ENCODE results near the gene PIGK. TPM values are rescaled to one million over a fixed set of nuclear protein-coding genes. Genes with fewer than 3 reads are reported as not detected.
"Not testable (repeated sequence)": the region's sequence is repeated elsewhere in the genome, so short reads cannot be mapped to it uniquely, and the experiment has no call there.

PIGK gene
- total RNA-seq, 1 experiment from 2014 or later: 22.9 TPM

DNA sequence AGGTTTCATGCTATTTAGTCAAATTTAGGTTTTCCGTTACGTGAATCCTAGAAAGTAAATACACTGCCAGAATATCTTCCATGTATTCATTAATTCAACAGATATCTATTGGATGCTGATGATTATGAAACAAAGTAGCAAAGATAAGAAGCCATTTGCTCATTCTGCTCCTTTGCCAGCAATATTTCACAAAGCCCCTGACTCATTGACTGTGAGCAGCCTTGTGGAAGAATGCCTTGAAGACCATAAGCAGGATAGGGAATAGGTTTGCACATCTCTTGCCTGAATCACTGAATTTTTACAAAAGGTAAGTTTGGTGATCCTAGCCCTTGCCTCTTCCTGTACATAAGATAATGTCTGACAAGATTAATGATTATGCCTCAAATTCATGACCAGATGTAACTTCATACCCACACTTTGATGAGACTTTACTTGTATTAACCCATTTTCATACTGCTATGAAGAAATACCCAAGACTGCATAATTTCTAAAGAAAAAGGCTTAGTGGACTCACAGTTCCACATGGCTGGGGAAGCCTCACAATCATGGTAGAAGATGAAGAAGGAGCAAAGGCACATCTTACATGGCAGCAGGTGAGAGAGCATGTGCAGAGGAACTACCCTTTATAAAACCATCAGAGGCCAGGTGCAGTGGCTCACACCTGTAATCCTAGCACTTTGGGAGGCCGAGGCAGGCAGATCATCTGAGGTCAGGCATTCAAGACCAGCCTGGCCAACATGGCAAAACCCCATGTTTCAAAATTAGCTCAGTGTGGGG is 1.6 kb upstream of the PIGK start:
- no peaks in the 10 kb centered on the region for H3K36me3 Mint-ChIP-seq (ENCODE audit: insufficient read depth, unreplicated experiment)
- BruUV-seq (replicated peaks): no TSS peak
- no peaks in the 10 kb centered on the region for H3K9me3 Mint-ChIP-seq (ENCODE audit: unreplicated experiment)
- TF ChIP-seq CTCF (IDR thresholded peaks at IDR 0.05; ENCODE audit: unreplicated experiment): no peak
- ChIA-PET CTCF (interaction anchor here (1.7 kb wide), 1 partner anchor 313 kb away, joined by 4 read pairs; no protein-coding TSS in a partner anchor), POLR2A (interaction anchor here (0.6 to 2.5 kb wide), 4 partner anchors 16 to 950 kb away, joined by 3 to 8 read pairs (median 4); no protein-coding TSS in a partner anchor)
- peak overlapping the region; percentile 52 for H3K4me3 Mint-ChIP-seq (ENCODE audit: unreplicated experiment)
- intact Hi-C loops (cut with micrococcal nuclease): no loop called here
- peak; percentile 72 for DNase-seq (ENCODE audit: unreplicated experiment)
- H3K27me3 Mint-ChIP-seq (ENCODE audit: insufficient read depth, unreplicated experiment): no peaks in the 10 kb centered on the region
- H3K4me1 Mint-ChIP-seq (ENCODE audit: insufficient read depth, unreplicated experiment): peaks cover 23% of the 10 kb centered on the region
- H3K27ac Mint-ChIP-seq (ENCODE audit: low read depth, unreplicated experiment): no peak overlapping the region

- Mint-ChIP-seq H3K27ac (ENCODE audit: low read depth, unreplicated experiment) (peak overlapping the region; percentile 77), H3K9me3 (ENCODE audit: unreplicated experiment) (no peaks in the 10 kb centered on the region), H3K4me3 (ENCODE audit: unreplicated experiment) (peak overlapping the region; percentile 94), H3K36me3 (ENCODE audit: insufficient read depth, unreplicated experiment) (no peaks in the 10 kb centered on the region), H3K4me1 (ENCODE audit: insufficient read depth, unreplicated experiment) (peaks cover 30% of the 10 kb centered on the region), H3K27me3 (ENCODE audit: insufficient read depth, unreplicated experiment) (no peaks in the 10 kb centered on the region)
- no peak for DNase-seq (ENCODE audit: unreplicated experiment)
- TSS peak; percentile 57 for BruUV-seq (replicated peaks)
- intact Hi-C loops (cut with micrococcal nuclease): loop anchor here (2.0 kb wide), 2 partner anchors 314 to 464 kb away; partner anchors contain the start of gene ZZZ3
- no peak for TF ChIP-seq CTCF (IDR thresholded peaks at IDR 0.05; ENCODE audit: unreplicated experiment)
- POLR2A ChIA-PET: interaction anchor here (0.6 to 2.5 kb wide), 9 partner anchors 8 to 1432 kb away, joined by 3 to 8 read pairs (median 3); partner anchors contain the start of gene RABGGTB
- CTCF ChIA-PET: interaction anchor here (1.7 kb wide), 1 partner anchor 315 kb away, joined by 4 read pairs; no protein-coding TSS in a partner anchor
Observed at GRCh38 chr1:77218477-77219165, 609 bp downstream of the PIGK start.

DNA sequence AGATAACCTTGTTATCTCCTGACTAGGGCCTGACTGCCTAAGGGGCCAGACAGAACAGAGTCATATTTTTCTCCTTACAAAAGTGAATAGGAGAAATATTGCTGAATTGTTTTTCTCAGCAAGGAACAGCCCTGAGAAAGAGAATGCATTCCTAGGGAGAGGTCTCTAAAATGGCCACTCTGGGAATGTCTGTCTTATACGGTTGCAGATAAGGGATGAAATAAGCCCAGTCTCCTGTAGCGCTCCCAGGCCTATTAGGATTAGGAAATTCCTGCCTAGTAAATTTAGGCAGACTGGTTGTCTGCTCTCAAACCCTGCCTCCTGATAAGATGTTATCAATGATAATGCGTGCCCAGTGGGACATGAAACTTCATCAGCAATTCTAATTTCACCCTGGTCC is 15.2 kb downstream of the PIGK start:
- H3K4me1 Mint-ChIP-seq (ENCODE audit: insufficient read depth, unreplicated experiment): not testable (repeated sequence)

DNA sequence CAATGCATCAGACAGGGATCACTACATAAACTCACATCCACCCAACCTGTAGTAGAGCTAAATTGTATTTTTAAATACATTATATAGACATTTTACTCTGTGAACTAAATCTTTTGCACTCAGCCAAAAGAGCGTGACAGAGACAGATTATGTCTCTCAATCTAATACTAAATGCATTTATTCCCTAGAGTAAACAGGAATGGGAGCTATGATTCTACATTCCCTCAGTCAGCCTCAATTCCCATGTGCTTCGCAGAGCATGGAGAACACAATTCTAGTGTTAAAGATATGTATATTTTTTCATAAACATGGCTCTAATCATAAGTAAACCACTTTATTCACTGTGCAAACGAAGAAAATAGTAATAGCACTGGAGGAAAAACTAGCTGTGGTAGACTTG is 16.5 kb downstream of the PIGK start:
- ChIA-PET POLR2A (interaction anchor here (1.1 kb wide), 1 partner anchor 16 kb away, joined by 3 read pairs; no protein-coding TSS in a partner anchor), CTCF (interaction anchor here (0.6 to 1.5 kb wide), 3 partner anchors 10 to 330 kb away, joined by 3 to 5 read pairs (median 4); no protein-coding TSS in a partner anchor)
- no peaks in the 10 kb centered on the region for H3K9me3 Mint-ChIP-seq (ENCODE audit: unreplicated experiment)
- no peak overlapping the region for H3K4me3 Mint-ChIP-seq (ENCODE audit: unreplicated experiment)
- no TSS peak for BruUV-seq (replicated peaks)
- intact Hi-C loops (cut with micrococcal nuclease): no loop called here
- H3K27ac Mint-ChIP-seq (ENCODE audit: low read depth, unreplicated experiment): no peak overlapping the region
- no peak for DNase-seq (ENCODE audit: unreplicated experiment)
- H3K27me3 Mint-ChIP-seq (ENCODE audit: insufficient read depth, unreplicated experiment): no peaks in the 10 kb centered on the region
- H3K36me3 Mint-ChIP-seq (ENCODE audit: insufficient read depth, unreplicated experiment): peaks cover 5% of the 10 kb centered on the region
- no peak for TF ChIP-seq CTCF (IDR thresholded peaks at IDR 0.05; ENCODE audit: unreplicated experiment)
- H3K4me1 Mint-ChIP-seq (ENCODE audit: insufficient read depth, unreplicated experiment): no peaks in the 10 kb centered on the region

More for the DNA sequence above, 15.2 kb downstream of the PIGK start:
- BruUV-seq (replicated peaks); H3K27me3 Mint-ChIP-seq (ENCODE audit: insufficient read depth, unreplicated experiment); H3K27ac Mint-ChIP-seq (ENCODE audit: low read depth, unreplicated experiment); intact Hi-C loops (cut with micrococcal nuclease); DNase-seq (ENCODE audit: unreplicated experiment); H3K4me3 Mint-ChIP-seq (ENCODE audit: unreplicated experiment); H3K36me3 Mint-ChIP-seq (ENCODE audit: insufficient read depth, unreplicated experiment); POLR2A ChIA-PET; CTCF ChIA-PET; H3K9me3 Mint-ChIP-seq (ENCODE audit: unreplicated experiment): not testable (repeated sequence)

All from MCF 10A (cell line).